ENCODE data around the gene PAH.
A peak's percentile ranks its signal among the peaks of the same experiment; 100 is the strongest.

PAH gene

DNA sequence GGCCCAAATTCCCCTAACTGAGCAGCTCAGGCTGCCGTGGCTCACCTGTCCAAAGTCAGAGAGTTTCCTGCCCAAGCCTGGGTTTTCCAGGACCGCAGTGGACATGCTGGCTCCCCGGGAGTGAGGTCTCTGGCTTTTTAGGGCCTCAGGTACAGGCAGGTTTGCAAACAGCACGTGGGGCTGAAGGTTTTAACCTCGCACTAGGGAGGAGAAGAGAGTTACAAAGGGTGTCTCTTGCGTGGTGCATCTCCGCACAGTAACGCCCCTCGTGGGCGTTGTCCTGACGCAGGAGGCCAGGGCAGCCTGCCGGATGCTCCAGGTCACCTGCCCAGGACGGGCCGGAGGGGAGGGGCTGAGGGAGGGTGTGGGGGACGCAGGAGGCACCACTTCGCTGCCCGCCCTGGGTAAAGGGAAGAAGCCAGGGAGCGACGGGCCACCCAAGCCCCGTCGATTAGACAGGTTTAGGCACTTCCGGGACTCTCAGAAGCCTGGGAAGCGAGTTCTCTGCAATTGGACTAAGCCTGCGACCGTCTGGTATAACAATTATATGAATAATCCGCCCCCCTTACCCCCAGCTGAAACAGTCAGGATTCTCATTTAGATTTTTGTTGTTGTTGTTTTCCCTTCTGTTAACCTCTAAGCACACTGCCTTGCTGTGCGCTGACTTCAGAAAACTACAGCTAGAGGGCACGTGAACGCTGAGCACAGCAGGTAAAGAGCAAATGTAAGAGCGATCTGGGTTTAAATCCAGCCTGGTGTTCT lies at the start of gene PAH:
Gene PAH, minus strand, starts transcription at position 219 of the 762 bp plus-strand sequence. Its CDS starts 114 bp downstream, at position 105.
- DNase-seq (ENCODE audit: low read depth): peak; percentile 1

DNA sequence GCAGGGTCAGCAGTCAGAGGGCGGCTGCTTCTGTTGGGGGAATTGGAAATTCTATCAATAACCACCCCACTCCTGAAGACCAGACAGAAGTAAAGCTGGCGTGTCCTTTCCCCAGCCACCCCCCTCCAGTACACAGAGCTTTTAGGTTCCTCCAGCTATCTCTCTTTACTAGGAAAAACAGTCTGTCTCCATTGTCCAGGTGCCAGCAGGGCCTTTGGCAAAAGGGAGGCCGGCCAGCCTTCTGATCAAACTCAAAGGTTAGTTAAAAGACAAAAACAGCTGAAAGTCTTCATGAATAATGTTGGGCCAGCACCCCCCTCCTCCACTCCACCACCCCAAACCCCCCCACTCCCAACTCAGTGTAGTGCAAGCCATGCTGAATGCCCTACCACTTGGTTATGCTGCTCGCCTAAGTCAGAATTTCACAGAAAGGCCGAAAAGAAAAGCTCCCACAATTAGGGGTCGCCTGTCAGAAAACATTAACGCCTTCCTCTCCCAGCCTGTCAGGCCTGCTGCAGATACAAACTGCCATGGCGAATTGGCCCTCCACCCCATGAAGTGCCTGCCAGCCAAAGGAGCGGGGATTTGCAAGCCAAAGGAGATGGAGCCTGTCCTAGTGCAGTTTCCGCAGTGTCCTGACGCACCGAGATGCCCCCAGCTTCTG lies 49.3 kb upstream of the PAH start:
- no peak for DNase-seq (ENCODE audit: low read depth)

DNA sequence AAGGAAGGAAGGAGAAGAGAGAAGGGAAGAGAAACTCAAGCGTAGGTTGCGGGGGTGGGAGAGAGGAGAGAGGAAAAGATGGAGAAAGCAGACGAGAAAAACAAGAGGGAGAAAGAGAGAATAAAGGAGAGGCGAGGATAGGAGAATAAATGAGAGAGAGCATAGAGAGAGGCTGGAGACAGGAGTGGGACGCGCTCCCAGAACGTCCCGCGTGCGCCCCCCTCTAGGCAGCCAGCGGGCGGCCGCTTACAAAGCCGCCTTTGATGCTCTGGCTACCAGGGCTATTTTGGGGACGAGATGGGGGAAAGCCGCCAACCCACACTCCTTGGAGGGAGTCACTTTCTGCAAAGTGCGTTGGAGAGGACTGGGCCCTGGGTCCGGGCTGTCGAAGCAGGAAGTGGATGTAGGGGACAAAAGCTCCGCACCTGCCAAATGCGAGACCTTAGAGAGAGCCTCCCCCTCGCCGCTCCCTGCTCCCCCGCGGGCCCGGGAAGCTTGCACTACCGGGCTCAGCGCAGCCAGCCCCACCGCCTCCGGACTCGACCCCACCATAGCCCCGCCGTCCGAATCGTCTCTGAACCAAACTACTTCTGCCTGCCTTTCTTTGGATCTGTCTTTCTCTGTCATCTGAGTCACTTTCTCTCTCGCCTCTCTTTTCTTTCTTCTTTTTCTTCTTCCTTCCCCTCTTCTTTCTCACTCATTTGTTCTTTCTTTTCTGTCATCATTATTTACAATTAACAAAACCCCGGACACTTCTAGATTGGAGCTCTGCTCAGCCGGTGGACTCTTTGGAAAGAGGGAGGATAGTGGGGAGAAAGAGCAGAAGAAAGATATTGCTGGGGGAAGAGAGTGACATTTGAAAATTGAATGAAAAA lies 48.5 kb upstream of the PAH start:
- DNase-seq (ENCODE audit: low read depth): no peak

DNA sequence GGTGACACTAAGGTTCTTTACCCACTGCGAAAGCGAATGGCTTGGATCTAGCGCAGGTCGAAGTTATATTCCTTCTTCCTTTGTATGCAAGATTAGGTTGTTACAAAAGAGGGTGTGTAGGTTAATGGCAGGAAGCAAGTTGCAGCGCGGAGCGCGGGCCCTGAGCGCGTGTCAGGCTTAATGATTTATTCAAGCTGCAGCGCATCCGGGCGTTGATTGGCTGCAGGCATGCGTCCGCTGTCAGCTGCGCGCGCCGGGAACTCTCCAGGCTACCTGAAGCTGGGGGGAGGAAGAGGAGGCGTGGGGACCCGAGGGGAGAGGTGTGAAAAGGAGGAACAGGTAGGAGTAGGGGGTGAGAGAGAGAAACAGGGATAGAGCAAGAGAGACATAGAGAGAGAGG lies 47.8 kb upstream of the PAH start:
- DNase-seq (ENCODE audit: low read depth): no peak

DNA sequence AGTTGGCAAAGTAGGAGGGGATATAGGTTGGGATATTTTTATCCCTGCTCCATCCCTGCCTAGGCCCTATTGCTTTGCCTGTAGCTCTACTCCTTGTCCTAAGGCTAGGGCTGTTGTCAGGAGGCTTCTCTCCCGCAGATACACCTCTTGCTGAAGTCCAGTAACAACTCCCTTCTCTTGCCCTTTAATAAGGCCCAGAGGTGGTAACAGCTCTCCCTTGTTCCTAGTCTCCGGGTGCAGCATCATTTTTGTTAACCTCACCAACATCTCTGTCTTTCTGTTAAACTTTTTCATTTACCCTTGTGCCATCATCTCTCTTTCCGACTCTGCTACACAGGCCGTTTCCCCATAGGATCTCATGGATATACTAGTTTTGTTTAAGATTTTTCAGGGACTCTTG lies 46.8 kb upstream of the PAH start:
- DNase-seq (ENCODE audit: low read depth): no peak

DNA sequence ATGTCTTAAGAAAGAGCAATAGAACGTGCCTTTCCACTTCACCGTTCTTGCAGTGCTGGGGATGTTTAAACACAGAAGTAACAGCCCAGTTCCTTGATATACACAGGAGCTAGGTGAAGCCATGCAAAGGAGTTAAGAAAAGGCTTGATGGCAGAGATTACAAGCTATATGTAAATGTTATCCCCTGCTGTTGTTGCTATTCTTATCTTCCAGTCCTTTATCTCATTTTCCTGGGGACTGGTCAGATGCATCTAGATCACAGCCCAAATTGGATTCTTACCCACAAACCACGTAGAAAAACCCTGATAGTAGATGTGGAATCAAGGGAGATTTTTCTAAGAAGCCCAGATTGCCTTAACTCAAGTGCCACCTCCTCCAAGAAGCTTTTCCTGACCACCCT lies 45.9 kb upstream of the PAH start:
- no peak for DNase-seq (ENCODE audit: low read depth)

DNA sequence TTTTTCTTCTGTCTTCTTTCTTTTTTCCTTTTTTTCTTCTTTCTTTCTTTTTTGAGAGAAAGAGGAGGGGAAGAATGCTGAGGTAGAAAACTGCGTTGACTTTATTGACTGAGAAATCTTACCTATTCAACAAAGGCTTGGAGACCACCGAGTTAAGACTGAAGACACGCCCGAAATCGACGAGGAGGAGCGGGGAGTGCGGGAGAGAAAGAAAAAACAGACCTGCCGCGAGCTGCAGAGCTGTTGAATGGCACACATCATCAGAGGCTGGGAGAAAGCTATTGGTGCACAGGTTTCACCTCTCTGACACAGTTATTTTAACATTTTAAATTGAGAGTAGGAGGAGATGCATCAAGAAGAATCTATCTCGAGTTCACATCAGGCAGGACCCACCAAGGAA lies 45.5 kb upstream of the PAH start:
- DNase-seq (ENCODE audit: low read depth): no peak

DNA sequence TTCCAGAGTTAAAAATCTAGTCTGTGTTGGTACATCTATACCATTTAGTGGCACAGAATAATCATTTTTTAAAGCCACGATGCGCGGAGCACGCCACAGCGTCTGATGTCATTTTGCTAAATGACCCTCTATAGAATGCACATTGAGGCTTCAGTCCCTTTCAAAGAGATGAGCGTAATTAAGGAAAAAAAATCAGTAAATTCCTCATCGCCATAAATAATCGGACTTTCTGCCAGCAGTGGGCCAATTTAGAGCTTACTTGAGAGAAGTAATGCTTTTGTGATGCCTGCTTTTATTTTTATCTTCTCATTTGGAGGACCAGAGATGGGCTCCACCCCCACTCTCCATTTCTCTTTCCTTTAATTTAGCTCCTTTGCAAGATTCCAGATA lies 44.4 kb upstream of the PAH start:
- no peak for DNase-seq (ENCODE audit: low read depth)

DNA sequence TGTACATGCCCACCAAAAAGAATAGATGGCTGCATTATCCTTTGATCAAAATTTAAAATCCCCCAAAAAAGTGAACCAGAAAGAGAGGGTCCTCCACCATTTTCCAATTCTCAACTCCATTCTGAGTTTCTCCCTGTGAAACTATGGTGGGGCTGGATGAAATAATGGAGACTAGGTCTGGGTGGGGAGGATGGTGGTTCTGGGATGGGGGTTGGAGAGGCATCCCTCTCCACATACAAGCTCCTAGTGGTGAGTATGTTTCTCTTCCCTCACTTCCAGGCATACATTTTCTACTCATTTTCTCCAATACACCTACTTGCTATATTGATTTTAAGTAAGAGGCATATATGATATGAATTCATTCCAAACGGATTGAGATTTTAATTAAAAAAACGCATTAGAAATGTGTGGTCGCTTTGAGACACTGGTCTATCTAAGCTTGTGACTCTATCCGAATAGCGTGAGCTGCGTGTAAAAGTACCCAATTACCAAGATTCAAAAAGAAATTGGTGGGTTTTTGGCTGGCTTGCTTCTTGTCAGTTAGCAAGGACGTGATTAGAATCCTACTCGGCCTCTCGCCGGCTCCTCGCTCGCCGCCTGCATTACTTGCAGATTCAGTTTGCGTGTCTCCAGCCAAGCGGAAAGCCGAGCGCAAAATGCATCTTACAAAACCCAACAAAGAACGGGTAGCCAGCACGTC lies 43.9 kb upstream of the PAH start:
- no peak for DNase-seq (ENCODE audit: low read depth)

DNA sequence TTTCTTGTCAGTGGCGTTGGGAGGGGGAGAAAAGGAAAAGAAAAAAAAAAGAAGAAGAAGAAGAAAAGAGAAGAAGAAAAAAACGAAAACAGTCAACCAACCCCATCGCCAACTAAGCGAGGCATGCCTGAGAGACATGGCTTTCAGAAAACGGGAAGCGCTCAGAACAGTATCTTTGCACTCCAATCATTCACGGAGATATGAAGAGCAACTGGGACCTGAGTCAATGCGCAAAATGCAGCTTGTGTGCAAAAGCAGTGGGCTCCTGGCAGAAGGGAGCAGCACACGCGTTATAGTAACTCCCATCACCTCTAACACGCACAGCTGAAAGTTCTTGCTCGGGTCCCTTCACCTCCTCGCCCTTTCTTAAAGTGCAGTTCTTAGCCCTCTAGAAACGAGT lies 42.3 kb upstream of the PAH start:
- no peak for DNase-seq (ENCODE audit: low read depth)

DNA sequence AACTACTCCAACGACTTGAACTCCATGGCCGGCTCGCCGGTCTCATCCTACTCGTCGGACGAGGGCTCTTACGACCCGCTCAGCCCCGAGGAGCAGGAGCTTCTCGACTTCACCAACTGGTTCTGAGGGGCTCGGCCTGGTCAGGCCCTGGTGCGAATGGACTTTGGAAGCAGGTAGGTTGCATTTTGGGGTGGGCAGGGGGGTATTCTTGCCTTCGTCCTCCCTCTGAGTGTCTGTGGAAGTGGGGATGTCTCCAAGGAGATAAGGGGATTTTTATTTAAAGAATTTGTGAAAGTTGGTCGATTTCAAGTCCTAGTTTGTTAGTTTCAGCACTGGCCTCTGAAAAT lies 41.8 kb upstream of the PAH start:
- no peak for DNase-seq (ENCODE audit: low read depth)

DNA sequence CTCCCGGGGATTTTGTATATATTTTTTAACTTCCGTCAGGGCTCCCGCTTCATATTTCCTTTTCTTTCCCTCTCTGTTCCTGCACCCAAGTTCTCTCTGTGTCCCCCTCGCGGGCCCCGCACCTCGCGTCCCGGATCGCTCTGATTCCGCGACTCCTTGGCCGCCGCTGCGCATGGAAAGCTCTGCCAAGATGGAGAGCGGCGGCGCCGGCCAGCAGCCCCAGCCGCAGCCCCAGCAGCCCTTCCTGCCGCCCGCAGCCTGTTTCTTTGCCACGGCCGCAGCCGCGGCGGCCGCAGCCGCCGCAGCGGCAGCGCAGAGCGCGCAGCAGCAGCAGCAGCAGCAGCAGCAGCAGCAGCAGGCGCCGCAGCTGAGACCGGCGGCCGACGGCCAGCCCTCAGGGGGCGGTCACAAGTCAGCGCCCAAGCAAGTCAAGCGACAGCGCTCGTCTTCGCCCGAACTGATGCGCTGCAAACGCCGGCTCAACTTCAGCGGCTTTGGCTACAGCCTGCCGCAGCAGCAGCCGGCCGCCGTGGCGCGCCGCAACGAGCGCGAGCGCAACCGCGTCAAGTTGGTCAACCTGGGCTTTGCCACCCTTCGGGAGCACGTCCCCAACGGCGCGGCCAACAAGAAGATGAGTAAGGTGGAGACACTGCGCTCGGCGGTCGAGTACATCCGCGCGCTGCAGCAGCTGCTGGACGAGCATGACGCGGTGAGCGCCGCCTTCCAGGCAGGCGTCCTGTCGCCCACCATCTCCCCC lies 41.2 kb upstream of the PAH start:
- DNase-seq (ENCODE audit: low read depth): no peak

DNA sequence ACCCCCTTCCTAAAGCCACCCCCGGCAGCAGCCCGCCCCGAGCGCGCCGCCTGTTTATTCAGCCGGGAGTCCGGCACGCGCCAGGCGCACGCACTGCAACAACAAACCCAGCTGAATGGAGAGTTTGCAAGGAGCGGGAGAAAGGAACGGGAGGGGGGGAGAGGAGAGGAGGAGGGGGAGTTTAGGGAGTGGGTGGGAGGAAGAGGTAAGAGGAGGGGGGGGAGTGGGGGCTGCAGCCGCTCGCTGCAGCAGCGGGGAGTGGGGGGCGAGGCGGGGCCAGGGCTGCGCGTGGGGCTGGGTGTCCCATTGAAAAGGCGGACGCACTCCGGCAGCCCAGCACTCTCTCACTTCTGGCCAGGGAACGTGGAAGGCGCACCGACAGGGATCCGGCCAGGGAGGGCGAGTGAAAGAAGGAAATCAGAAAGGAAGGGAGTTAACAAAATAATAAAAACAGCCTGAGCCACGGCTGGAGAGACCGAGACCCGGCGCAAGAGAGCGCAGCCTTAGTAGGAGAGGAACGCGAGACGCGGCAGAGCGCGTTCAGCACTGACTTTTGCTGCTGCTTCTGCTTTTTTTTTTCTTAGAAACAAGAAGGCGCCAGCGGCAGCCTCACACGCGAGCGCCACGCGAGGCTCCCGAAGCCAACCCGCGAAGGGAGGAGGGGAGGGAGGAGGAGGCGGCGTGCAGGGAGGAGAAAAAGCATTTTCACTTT lies 40.5 kb upstream of the PAH start, which contains the start of gene ASCL1:
Gene ASCL1, plus strand, starts transcription at position 336 of the 712 bp plus-strand sequence. CDS start 571 bp downstream, outside the sequence.
- no peak for DNase-seq (ENCODE audit: low read depth)

DNA sequence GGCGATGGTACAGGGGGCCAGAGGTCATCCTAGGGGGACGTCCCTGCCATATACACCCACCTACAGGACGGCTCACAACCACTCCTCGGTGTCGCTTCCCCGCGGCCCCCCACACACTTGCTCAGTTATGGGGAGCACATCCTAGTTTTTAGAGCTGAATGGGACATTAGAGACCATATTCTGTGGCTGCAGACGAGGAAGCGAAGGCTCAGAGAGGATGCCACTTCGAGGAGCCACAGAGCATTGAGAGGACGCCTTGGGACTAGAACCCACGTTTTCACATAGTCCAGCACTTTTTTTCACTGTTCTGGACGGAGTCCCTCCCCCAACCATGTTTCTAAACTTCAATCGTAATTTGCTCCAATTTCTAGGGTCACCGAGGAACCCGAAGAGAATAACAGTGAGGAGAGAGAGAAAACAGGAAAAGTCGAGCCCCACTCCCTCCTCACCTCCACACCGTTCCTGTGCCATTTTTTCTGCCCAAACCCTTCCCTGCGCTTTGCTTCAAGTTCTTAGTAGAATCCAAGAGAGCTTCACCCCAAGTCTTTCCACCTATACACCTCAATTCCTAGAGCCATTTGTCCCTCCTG lies 39.8 kb upstream of the PAH start:
- DNase-seq (ENCODE audit: low read depth): no peak

DNA sequence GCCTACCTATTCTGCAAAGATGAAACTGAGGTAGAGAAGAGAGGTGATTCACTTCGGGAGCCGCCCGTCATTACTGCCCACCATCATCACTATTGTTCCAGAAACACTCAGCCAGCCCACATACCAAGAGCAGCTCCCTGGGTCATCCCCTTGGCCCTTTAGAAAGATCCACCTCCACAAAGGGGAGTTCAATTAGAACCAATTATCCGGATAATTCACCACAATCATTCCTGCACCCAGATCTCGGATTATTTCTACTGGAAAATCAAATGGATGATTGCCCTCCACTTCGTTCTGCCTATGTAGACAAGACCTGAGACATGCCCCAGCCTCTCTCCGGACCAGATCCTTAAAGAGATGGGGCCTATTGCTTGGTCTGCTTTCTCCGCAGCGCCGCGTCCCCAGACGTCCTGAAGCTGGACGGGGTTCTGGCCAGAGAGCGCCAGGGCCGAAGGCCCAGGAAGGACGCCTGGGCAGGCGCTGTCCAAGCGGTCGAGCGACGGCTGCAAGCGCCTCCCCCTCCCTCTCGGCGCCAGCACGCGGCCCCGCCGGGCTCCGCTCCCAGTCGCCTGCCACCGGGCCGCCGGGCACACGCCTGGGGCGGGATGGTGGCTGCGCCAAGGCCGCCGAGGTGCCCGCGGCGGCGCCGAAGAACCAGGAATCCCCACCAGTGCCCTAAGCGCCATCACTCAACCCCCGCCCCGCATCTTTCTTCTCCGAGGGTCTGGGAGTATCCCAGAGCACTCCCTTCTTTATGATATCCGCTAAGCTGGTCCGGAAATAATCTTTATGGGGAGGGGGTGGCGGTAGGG lies 39.1 kb upstream of the PAH start:
- DNase-seq (ENCODE audit: low read depth): no peak

DNA sequence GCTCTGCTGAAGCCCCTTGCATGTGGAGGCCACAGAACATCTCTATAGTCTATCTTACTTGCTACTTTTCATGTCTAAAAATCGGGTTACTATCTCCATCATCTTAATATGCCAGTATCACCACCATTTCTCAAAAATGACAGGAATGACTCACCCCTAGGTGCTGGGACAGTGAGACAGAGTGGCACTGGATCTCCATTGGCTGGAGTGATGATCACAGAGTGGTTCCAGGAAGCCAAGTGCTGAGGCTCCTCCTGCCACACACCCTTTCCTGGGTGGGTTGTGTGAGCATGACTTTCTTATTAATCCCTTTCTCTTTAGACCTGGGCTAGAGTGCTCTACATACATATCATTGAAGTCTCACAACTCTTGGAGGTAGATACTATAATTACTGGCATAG lies 37.1 kb upstream of the PAH start:
- no peak for DNase-seq (ENCODE audit: low read depth)

DNA sequence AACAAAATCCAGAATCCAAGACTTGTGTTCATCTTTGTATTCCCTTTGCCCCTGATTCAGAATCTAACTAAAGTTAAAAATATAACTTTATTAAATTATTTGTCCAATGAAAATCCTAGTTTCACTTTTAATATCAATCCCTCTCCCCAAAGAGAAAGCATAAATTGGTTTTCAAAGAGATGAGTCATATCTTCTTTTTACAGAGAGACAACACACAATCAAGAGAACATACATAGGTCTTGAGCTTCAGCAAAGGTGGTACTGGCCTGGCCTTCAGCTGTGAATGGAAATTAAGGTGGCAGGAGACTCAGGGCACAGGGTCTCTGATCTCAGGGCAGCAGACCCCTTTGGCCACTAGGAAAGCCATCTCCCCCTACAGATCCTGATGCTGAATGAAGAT lies 36.2 kb upstream of the PAH start:
- no peak for DNase-seq (ENCODE audit: low read depth)

DNA sequence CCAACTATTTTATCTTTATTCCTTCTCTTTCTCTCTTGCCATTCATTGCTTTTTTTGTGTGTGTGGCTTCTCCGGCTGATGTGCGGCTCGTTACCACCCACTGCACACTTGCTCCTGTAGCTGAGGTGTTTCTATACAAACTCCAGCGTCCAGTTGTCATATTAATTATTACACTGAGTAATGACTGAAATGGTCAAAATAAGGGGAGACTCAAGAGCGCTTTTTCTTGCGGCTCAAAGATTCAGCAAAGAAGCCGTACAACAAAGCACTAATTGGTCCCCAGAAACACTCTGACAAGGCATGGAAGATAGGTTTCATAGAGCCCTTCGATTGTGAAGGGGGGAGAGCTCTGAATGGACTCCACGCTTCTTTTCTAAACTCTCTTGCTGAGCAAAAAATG lies 34.8 kb upstream of the PAH start:
- DNase-seq (ENCODE audit: low read depth): no peak

DNA sequence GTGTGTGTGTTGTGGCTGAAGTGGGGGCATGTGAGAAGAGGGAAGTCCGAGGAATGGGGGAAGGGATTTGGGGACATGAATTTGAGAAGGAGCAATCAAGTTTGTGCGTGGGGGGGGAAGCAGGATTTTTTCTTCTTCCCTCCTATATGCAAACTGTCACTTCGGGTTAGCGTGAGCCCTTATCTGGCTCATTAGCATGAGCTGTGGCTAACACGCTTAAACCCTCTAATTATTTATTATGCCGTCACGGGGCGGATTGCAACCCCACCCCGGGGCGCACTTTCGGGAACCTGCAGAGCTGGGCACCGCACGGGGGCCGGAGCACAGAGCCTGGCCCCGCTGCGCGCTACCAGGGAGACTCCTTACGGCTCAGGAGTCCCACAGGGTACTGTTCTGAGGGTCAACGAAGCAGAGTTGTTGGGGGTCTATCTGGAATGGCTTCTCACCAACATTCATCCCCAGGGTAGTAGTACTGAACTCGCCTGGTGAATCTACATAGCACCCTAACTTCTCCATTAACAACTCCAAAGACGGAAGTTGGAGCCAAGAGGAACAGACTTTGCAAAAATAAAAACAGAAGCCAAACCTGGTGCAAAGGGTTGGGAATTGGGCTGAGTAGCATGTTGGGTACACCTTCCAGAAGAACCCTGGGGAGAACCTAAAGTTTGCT lies 34.0 kb upstream of the PAH start:
- no peak for DNase-seq (ENCODE audit: low read depth)

Data from T-helper 22 cell (primary cell).